ENCODE measurements around the gene HS6ST2.

Gene HS6ST2

DNA sequence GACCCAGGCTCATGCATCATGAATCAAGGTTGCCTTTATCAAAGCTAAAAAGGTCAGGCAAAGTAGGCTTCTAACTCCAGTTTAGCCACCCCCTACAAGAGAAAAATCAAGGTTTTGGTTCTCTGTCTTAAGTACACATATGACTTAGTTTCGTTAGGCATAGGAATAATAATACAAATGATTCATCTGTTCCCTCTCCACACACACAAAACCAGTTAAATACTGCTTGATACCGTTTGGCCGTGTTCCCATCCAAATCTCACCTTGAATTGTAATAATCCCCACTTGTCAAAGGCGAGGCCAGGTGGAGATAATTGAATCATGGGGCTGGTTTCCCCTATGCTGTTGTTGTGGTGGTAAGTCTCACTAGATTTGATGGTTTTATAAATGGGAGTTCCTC lies 226.2 kb downstream of the HS6ST2 start:
- TF ChIP-seq, protein P1, sequence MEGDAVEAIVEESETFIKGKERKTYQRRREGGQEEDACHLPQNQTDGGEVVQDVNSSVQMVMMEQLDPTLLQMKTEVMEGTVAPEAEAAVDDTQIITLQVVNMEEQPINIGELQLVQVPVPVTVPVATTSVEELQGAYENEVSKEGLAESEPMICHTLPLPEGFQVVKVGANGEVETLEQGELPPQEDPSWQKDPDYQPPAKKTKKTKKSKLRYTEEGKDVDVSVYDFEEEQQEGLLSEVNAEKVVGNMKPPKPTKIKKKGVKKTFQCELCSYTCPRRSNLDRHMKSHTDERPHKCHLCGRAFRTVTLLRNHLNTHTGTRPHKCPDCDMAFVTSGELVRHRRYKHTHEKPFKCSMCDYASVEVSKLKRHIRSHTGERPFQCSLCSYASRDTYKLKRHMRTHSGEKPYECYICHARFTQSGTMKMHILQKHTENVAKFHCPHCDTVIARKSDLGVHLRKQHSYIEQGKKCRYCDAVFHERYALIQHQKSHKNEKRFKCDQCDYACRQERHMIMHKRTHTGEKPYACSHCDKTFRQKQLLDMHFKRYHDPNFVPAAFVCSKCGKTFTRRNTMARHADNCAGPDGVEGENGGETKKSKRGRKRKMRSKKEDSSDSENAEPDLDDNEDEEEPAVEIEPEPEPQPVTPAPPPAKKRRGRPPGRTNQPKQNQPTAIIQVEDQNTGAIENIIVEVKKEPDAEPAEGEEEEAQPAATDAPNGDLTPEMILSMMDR (IDR thresholded peaks at IDR 0.05; ENCODE audit: low read depth, low read length) = no peak
- Histone ChIP-seq H3K9me3 (ENCODE audit: severe bottlenecking) (no peaks in the 10 kb centered on the region), H3K27ac (no peak overlapping the region), H3K4me3 (ENCODE audit: low read depth, low read length) (no peak overlapping the region), H3K36me3 (no peaks in the 10 kb centered on the region), H3K27me3 (ENCODE audit: insufficient read depth, low read depth, severe bottlenecking) (peaks cover 72% of the 10 kb centered on the region)
- DNase-seq = no peak

- Histone ChIP-seq H3K4me3 (ENCODE audit: low read depth, low read length) (no peak overlapping the region), H3K27me3 (ENCODE audit: insufficient read depth, low read depth, severe bottlenecking) (peaks cover 63% of the 10 kb centered on the region), H3K9me3 (ENCODE audit: severe bottlenecking) (no peaks in the 10 kb centered on the region), H3K36me3 (no peaks in the 10 kb centered on the region), H3K27ac (no peak overlapping the region)
- TF ChIP-seq, protein P1 (IDR thresholded peaks at IDR 0.05; ENCODE audit: low read depth, low read length) = no peak
- DNase-seq = no peak
These were observed 227.7 kb downstream of the HS6ST2 start for GRCh38 chrX:132730726-132731125.

- Histone ChIP-seq H3K27me3 (ENCODE audit: insufficient read depth, low read depth, severe bottlenecking) (peaks cover 59% of the 10 kb centered on the region), H3K27ac (no peak overlapping the region), H3K4me3 (ENCODE audit: low read depth, low read length) (no peak overlapping the region), H3K9me3 (ENCODE audit: severe bottlenecking) (no peaks in the 10 kb centered on the region), H3K36me3 (no peaks in the 10 kb centered on the region)
- TF ChIP-seq, protein P1 (IDR thresholded peaks at IDR 0.05; ENCODE audit: low read depth, low read length) = no peak
- DNase-seq = no peak
These were observed 228.2 kb downstream of the HS6ST2 start for GRCh38 chrX:132730266-132730665.

- no peaks in the 10 kb centered on the region for H3K9me3 ChIP-seq (ENCODE audit: severe bottlenecking)
- H3K27ac ChIP-seq = no peak overlapping the region
- no peaks in the 10 kb centered on the region for H3K36me3 ChIP-seq
- DNase-seq = peak; percentile 13
- H3K27me3 ChIP-seq (ENCODE audit: insufficient read depth, low read depth, severe bottlenecking) = peaks cover 49% of the 10 kb centered on the region
- TF ChIP-seq, protein P1 (IDR thresholded peaks at IDR 0.05; ENCODE audit: low read depth, low read length) = no peak
- no peak overlapping the region for H3K4me3 ChIP-seq (ENCODE audit: low read depth, low read length)
These were observed 230.1 kb downstream of the HS6ST2 start for GRCh38 chrX:132728296-132728695.

GRCh38 chrX:132718431-132718958 lies 239.9 kb downstream of the HS6ST2 start:
- H3K27me3 ChIP-seq (ENCODE audit: insufficient read depth, low read depth, severe bottlenecking) = peaks cover 64% of the 10 kb centered on the region
- no peaks in the 10 kb centered on the region for H3K36me3 ChIP-seq
- no peak for DNase-seq
- H3K9me3 ChIP-seq (ENCODE audit: severe bottlenecking) = no peaks in the 10 kb centered on the region
- TF ChIP-seq, protein P1 (IDR thresholded peaks at IDR 0.05; ENCODE audit: low read depth, low read length) = no peak
- no peak overlapping the region for H3K27ac ChIP-seq
- H3K4me3 ChIP-seq (ENCODE audit: low read depth, low read length) = no peak overlapping the region

DNA sequence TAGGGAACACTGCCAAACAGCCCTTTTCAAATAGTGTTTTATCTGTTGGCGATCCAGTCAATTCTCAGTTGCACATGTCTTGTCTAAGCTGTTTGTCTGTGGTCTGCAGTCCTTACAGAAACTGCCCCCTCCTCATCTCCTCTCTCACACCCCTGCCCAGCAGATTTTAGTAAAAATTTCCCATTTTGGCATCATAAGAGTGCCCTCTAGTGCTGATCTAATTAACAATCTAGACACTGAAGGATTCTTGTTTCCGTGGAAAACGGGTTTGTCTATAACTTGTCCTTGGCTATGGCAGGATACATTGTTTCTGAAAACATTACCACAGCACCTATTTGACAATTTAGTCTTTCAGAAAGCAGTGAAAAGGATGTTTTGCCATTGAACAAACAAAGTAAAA lies 242.4 kb downstream of the HS6ST2 start:
- TF ChIP-seq, protein P1 (IDR thresholded peaks at IDR 0.05; ENCODE audit: low read depth, low read length) = no peak
- no peak for DNase-seq

More for the DNA sequence above, 242.4 kb downstream of the HS6ST2 start:
- no peaks in the 10 kb centered on the region for H3K9me3 ChIP-seq (ENCODE audit: severe bottlenecking)
- no peaks in the 10 kb centered on the region for H3K36me3 ChIP-seq
- peaks cover 75% of the 10 kb centered on the region for H3K27me3 ChIP-seq (ENCODE audit: insufficient read depth, low read depth, severe bottlenecking)
- no peak overlapping the region for H3K4me3 ChIP-seq (ENCODE audit: low read depth, low read length)
- H3K27ac ChIP-seq = no peak overlapping the region
